Activated CD8-positive, alpha-beta memory T cell treated with anti-CD3 and anti-CD28 coated beads, Interleukin-2, amount 10 ng/mL, durations not matched to agents 7 days and 5 days (primary cell): ENCODE measurements around the gene APEH. TPM values are rescaled to one million over a fixed set of nuclear protein-coding genes. Genes with fewer than 3 reads are reported as not detected.

Experiments used
- ATAC-seq: fragments of 150-1000 bp; cut with Tn5 transposase; one replicate; pipeline ENCODE4 v1.10.0; 2021; ENCODE audit warnings: moderate library complexity
- CTCF ChIA-PET: fragments of 350-600 bp; sonication (Branson Sonifier 250); formaldehyde crosslinking; loops from one replicate; lab custom pipeline; 2021; ENCODE audit warnings: antibody characterized with exemption; lab: Charles Lee
- DNase-seq: peaks from one replicate; pipeline ENCODE4 v3.0.0-alpha.2; 2020
- H3K27ac Mint-ChIP-seq: one replicate; pipeline ENCODE4 v1.8.0; 2021; ENCODE audit warnings: mild to moderate bottlenecking, mixed read lengths
- H3K27me3 Mint-ChIP-seq: one replicate; pipeline ENCODE4 v1.8.0; 2021; ENCODE audit warnings: mixed read lengths
- H3K36me3 Mint-ChIP-seq: one replicate; pipeline ENCODE4 v1.8.0; 2021; ENCODE audit warnings: mild to moderate bottlenecking, mixed read lengths
- H3K4me1 Mint-ChIP-seq: one replicate; pipeline ENCODE4 v1.8.0; 2021; ENCODE audit warnings: mixed read lengths
- H3K4me3 Mint-ChIP-seq: one replicate; pipeline ENCODE4 v1.8.0; 2021; ENCODE audit warnings: mild to moderate bottlenecking, moderate library complexity, mixed read lengths
- H3K9me3 Mint-ChIP-seq: one replicate; pipeline ENCODE4 v1.8.0; 2022; ENCODE audit warnings: low read depth, mixed read lengths
- total RNA-seq, 2 experiments: library from RNA; stranded (reverse); gene quantifications; one replicate each; pipeline ENCODE4 v1.2.3, GENCODE V29; 2021

APEH gene
- total RNA-seq, 2 experiments from 2014 or later: 150 to 172 TPM

DNA sequence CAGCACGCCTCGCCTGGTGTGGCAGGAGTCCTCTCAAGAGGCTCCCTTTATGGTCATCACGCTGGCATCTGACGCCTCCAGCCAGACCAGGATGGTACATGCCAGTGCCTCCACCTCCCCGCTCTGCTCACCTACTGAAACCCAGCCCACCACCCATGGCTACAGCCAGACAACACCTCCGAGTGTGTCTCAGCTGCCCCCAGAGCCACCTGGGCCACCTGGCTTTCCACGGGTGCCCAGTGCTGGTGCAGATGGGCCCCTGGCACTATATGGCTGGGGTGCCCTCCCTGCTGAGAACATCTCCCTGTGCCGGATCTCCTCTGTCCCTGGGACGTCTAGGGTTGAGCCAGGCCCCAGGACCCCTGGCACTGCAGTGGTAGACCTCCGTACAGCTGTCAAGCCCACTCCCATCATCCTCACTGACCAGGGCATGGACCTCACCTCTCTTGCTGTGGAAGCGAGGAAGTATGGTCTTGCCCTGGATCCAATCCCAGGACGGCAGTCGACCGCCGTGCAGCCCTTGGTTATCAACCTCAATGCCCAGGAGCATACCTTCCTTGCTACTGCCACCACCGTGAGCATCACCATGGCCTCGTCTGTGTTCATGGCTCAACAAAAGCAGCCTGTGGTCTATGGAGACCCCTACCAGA lies 19.9 kb upstream of the APEH start:
- no peaks in the 10 kb centered on the region for H3K9me3 Mint-ChIP-seq
- ATAC-seq (no peak), DNase-seq (no peak)
- no peak overlapping the region for H3K4me3 Mint-ChIP-seq
- no peaks in the 10 kb centered on the region for H3K36me3 Mint-ChIP-seq
- H3K27me3 Mint-ChIP-seq: no peaks in the 10 kb centered on the region
- no peak overlapping the region for H3K27ac Mint-ChIP-seq
- CTCF ChIA-PET: interaction anchor here (1.5 to 6.0 kb wide), 2 partner anchors 17 to 115 kb away, joined by 3 to 33 read pairs; no protein-coding TSS in a partner anchor
- no peaks in the 10 kb centered on the region for H3K4me1 Mint-ChIP-seq

DNA sequence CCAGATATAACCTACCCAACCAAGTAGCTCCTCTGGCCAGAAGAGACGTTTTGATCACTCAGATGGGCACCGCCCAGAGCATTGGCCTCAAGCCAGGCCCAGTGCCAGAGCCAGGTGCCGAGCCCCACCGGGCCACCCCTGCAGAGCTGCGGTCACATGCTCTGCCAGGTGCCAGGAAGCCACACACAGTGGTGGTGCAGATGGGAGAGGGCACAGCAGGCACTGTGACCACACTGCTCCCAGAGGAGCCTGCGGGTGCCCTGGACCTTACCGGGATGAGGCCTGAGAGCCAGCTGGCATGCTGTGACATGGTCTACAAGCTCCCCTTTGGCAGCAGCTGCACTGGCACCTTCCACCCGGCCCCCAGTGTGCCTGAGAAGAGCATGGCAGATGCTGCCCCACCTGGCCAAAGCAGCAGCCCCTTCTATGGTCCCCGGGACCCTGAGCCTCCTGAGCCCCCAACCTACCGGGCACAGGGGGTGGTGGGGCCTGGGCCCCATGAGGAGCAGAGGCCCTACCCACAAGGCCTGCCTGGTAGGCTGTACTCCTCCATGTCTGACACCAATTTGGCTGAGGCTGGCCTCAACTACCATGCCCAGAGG lies 19.1 kb upstream of the APEH start:
- Mint-ChIP-seq H3K36me3 (no peaks in the 10 kb centered on the region), H3K27me3 (no peaks in the 10 kb centered on the region), H3K4me1 (no peaks in the 10 kb centered on the region), H3K4me3 (no peak overlapping the region), H3K27ac (no peak overlapping the region), H3K9me3 (no peaks in the 10 kb centered on the region)
- ATAC-seq: no peak
- no peak for DNase-seq
- CTCF ChIA-PET: interaction anchor here (0.7 to 6.0 kb wide), 2 partner anchors 15 to 115 kb away, joined by 3 to 33 read pairs; no protein-coding TSS in a partner anchor

DNA sequence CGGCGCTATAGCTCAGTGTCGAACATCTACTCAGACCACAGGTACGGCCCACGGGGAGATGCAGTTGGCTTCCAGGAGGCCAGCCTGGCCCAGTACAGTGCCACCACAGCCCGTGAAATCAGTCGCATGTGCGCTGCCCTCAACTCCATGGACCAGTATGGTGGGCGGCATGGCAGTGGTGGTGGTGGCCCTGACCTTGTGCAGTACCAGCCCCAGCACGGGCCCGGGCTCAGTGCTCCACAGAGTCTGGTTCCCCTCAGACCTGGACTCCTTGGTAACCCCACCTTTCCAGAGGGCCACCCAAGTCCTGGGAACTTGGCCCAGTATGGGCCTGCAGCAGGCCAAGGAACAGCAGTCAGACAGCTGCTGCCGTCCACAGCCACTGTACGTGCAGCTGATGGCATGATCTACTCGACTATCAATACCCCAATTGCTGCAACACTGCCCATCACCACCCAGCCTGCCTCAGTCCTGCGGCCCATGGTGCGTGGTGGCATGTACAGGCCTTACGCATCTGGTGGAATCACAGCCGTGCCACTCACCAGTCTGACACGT lies 18.3 kb upstream of the APEH start:
- DNase-seq: no peak
- Mint-ChIP-seq H3K4me3 (no peak overlapping the region), H3K36me3 (no peaks in the 10 kb centered on the region), H3K4me1 (no peaks in the 10 kb centered on the region), H3K27me3 (no peaks in the 10 kb centered on the region), H3K9me3 (no peaks in the 10 kb centered on the region), H3K27ac (no peak overlapping the region)
- CTCF ChIA-PET: interaction anchor here (0.7 to 6.0 kb wide), 3 partner anchors 15 to 127 kb away, joined by 3 to 33 read pairs (median 3); no protein-coding TSS in a partner anchor
- ATAC-seq: no peak

DNA sequence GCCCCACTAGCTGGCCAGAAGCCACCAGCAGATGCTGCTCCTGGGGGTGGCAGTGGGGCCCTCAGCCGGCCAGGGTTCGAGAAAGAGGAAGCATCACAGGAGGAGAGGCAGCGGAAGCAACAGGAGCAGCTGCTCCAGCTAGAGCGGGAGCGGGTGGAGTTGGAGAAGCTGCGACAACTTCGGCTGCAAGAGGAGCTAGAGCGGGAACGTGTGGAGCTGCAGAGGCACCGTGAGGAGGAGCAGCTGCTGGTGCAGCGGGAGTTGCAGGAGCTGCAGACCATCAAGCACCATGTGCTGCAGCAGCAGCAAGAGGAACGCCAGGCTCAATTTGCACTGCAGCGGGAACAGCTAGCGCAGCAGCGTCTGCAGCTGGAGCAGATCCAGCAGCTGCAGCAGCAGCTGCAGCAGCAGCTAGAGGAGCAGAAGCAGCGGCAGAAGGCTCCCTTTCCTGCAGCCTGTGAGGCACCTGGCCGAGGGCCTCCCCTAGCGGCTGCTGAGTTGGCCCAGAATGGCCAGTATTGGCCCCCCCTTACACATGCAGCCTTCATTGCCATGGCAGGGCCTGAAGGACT lies 17.5 kb upstream of the APEH start:
- Mint-ChIP-seq H3K4me1 (no peaks in the 10 kb centered on the region), H3K27me3 (no peaks in the 10 kb centered on the region), H3K27ac (no peak overlapping the region), H3K36me3 (no peaks in the 10 kb centered on the region), H3K4me3 (no peak overlapping the region), H3K9me3 (no peaks in the 10 kb centered on the region)
- no peak for DNase-seq
- CTCF ChIA-PET: interaction anchor here (0.9 to 6.0 kb wide), 4 partner anchors 15 to 127 kb away, joined by 3 to 33 read pairs (median 4); partner anchors contain the start of gene BSN
- ATAC-seq: peak; percentile 23

DNA sequence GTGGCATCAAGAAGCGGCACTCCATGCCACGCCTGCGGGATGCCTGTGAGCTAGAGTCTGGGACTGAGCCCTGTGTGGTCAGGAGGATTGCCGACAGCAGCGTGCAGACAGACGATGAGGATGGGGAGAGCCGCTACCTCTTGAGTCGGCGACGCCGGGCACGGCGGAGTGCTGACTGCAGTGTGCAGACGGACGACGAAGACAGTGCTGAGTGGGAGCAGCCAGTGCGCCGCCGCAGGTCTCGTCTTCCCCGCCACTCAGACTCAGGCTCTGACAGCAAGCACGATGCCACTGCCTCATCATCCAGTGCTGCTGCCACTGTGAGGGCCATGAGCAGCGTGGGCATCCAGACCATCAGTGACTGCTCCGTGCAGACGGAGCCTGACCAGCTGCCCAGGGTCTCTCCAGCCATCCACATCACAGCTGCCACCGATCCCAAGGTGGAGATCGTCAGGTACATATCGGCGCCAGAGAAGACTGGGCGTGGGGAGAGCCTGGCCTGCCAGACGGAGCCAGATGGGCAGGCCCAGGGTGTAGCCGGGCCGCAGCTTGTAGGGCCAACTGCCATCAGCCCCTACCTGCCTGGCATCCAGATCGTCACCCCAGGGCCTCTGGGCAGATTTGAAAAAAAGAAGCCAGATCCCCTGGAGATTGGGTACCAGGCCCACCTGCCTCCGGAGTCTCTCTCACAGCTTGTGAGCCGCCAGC lies 16.8 kb upstream of the APEH start:
- DNase-seq (no peak), ATAC-seq (no peak)
- Mint-ChIP-seq H3K27me3 (no peaks in the 10 kb centered on the region), H3K4me3 (no peak overlapping the region), H3K27ac (no peak overlapping the region), H3K4me1 (no peaks in the 10 kb centered on the region), H3K9me3 (no peaks in the 10 kb centered on the region), H3K36me3 (no peaks in the 10 kb centered on the region)
- CTCF ChIA-PET: interaction anchor here (0.9 to 6.0 kb wide), 4 partner anchors 14 to 128 kb away, joined by 3 to 33 read pairs (median 4); partner anchors contain the start of gene BSN

DNA sequence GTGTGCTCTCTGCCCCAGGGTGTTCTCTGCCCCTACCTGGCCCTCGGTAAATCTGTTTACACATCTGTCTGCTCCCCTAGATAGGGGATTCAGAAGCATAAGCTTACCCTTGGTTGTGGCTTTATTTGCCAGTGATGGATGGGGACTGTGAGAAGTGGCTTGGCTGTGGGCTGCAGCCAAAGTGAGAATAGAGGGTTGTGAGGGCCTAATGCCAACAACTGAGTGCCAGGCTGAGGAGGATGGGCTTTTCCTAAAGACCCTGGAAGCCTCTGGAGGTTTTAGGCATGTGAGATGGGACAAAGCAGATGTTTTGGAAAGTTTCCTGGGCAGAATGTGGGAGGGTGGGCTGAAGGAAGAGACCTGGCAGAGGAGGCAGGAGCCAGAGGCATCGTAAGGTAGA lies 15.4 kb upstream of the APEH start:
- H3K4me1 Mint-ChIP-seq: no peaks in the 10 kb centered on the region
- DNase-seq: no peak
- H3K9me3 Mint-ChIP-seq: no peaks in the 10 kb centered on the region
- CTCF ChIA-PET: interaction anchor here (6.0 kb wide), 1 partner anchor 119 kb away, joined by 33 read pairs; no protein-coding TSS in a partner anchor
- H3K4me3 Mint-ChIP-seq: no peak overlapping the region
- no peak overlapping the region for H3K27ac Mint-ChIP-seq
- ATAC-seq: no peak
- no peaks in the 10 kb centered on the region for H3K27me3 Mint-ChIP-seq
- H3K36me3 Mint-ChIP-seq: no peaks in the 10 kb centered on the region

DNA sequence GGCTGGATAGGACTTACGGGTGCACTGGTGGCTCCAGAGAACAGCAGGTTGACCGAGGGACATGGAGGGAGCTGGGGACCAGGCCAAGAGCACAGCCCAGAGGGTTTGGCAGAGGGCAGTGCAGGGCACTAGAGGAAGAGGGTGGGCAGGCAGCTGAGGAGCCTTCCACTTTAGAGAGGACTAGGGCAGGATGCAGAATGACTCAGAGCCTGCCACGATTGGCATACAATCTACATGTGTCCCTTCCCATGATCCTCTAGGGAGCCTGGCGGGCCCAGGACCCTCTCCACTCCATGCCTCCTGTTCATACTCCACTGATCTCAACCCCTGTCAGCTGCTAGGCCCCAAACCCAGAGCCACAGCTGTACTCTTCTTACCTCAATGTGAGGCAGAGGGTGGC lies 14.4 kb upstream of the APEH start:
- Mint-ChIP-seq H3K36me3 (no peaks in the 10 kb centered on the region), H3K27ac (no peak overlapping the region), H3K9me3 (no peaks in the 10 kb centered on the region), H3K4me3 (no peak overlapping the region), H3K27me3 (no peaks in the 10 kb centered on the region), H3K4me1 (no peaks in the 10 kb centered on the region)
- ATAC-seq: no peak
- CTCF ChIA-PET: interaction anchor here (0.8 to 2.6 kb wide), 3 partner anchors 11 to 120 kb away, joined by 3 to 7 read pairs (median 5); partner anchors contain the start of gene AMIGO3
- DNase-seq: no peak

DNA sequence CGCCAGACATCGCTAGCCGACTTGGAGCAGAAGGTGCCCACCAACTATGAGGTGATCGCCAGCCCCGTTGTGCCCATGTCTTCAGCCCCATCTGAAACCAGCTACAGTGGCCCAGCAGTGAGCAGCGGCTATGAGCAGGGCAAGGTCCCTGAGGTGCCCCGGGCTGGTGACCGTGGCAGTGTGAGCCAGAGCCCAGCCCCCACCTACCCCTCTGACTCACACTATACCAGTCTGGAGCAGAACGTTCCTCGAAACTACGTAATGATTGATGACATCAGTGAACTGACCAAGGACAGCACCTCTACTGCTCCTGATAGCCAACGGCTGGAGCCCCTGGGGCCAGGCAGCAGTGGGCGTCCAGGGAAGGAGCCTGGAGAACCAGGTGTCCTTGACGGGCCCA lies 12.9 kb upstream of the APEH start:
- Mint-ChIP-seq H3K9me3 (no peaks in the 10 kb centered on the region), H3K36me3 (no peaks in the 10 kb centered on the region), H3K4me1 (peaks cover 5% of the 10 kb centered on the region), H3K27ac (no peak overlapping the region), H3K4me3 (no peak overlapping the region), H3K27me3 (no peaks in the 10 kb centered on the region)
- CTCF ChIA-PET: interaction anchor here (2.6 kb wide), 1 partner anchor 122 kb away, joined by 7 read pairs; no protein-coding TSS in a partner anchor
- no peak for DNase-seq
- ATAC-seq: no peak

DNA sequence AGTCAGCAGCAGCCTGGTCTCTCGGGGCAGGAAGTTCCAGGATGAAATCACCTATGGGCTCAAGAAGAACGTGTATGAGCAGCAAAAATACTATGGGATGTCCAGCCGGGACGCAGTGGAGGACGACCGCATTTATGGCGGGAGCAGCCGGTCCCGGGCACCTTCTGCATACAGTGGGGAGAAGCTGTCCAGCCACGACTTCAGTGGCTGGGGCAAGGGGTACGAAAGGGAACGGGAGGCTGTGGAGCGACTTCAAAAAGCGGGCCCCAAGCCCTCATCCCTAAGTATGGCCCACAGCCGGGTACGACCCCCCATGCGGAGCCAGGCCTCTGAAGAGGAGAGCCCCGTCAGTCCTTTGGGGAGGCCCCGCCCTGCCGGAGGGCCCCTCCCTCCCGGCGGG lies 12.1 kb upstream of the APEH start:
- Mint-ChIP-seq H3K4me3 (no peak overlapping the region), H3K27me3 (no peaks in the 10 kb centered on the region), H3K36me3 (no peaks in the 10 kb centered on the region), H3K9me3 (no peaks in the 10 kb centered on the region), H3K27ac (no peak overlapping the region), H3K4me1 (peaks cover 5% of the 10 kb centered on the region)
- DNase-seq (no peak), ATAC-seq (no peak)
- CTCF ChIA-PET: interaction anchor here (3.1 kb wide), 1 partner anchor 122 kb away, joined by 13 read pairs; no protein-coding TSS in a partner anchor

DNA sequence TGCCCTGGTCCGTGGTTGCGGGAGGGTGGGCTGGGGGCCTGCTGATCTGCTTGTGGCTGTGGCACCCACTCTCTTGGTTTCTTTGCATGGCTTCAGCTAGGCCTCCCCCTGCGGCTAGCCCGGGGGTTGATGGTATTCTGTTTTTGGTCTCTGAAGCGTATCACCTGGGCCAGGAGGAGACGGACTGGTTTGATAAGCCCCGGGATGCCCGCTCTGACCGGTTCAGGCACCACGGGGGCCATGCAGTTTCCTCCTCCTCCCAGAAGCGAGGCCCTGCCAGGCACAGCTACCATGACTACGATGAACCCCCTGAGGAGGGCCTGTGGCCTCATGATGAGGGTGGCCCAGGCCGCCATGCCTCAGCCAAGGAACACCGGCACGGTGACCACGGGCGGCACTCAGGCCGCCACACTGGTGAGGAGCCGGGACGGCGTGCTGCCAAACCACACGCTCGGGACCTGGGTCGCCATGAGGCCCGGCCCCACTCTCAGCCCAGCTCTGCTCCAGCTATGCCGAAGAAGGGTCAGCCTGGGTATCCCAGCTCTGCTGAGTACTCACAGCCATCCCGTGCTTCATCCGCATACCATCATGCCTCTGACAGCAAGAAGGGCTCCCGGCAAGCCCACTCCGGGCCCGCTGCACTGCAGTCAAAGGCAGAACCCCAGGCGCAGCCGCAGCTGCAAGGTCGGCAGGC lies 11.3 kb upstream of the APEH start:
- Mint-ChIP-seq H3K4me1 (peaks cover 5% of the 10 kb centered on the region), H3K9me3 (no peaks in the 10 kb centered on the region), H3K36me3 (no peaks in the 10 kb centered on the region), H3K4me3 (no peak overlapping the region), H3K27me3 (no peaks in the 10 kb centered on the region), H3K27ac (no peak overlapping the region)
- DNase-seq (no peak), ATAC-seq (no peak)
- CTCF ChIA-PET: interaction anchor here (1.4 to 3.1 kb wide), 2 partner anchors 8 to 123 kb away, joined by 3 to 13 read pairs; no protein-coding TSS in a partner anchor

DNA sequence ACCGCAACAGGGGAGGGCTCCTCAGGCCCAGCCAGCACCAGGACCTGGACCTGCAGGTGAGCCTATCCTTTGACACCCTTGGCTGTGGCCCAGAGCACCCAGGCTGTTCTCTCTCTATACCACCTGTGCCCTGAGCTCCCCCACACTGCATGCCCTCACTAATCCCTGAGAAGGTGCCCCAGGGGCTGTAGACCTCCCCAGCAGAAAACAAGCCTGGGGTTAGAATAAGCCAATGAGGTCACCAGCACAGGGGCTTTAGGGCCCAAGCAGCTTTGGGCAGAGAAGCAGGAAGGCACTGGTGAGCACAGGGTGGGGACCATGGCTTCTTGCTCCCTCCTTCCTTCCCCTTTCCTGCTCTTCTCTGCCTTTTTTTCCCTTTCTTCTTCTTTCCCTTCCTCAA lies 10.3 kb upstream of the APEH start:
- ATAC-seq: no peak
- DNase-seq: no peak
- peaks cover 5% of the 10 kb centered on the region for H3K4me1 Mint-ChIP-seq
- CTCF ChIA-PET: interaction anchor here (1.4 to 3.1 kb wide), 2 partner anchors 7 to 124 kb away, joined by 3 to 13 read pairs; no protein-coding TSS in a partner anchor
- no peak overlapping the region for H3K4me3 Mint-ChIP-seq
- H3K9me3 Mint-ChIP-seq: no peaks in the 10 kb centered on the region
- no peaks in the 10 kb centered on the region for H3K27me3 Mint-ChIP-seq
- H3K36me3 Mint-ChIP-seq: no peaks in the 10 kb centered on the region
- H3K27ac Mint-ChIP-seq: no peak overlapping the region

DNA sequence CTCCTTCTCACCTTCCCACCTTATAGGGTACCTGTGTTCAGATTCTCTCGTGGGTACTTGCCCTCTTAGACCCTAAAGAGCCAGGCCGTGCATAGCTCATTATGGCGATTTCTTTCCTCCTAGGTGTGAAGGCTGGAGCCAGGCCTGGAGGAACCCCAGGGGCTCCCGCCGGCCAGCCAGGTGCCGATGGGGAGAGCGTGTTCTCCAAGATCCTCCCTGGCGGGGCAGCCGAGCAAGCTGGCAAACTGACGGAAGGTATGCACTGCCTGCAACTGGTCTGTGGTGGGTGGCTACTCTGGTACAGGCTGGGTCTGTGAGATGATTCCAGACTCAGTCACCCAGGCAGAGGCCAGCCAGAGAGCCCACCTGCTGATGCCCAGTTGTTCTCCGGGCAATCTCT lies 9.9 kb upstream of the APEH start:
- no peak overlapping the region for H3K27ac Mint-ChIP-seq
- peaks cover 5% of the 10 kb centered on the region for H3K4me1 Mint-ChIP-seq
- no peaks in the 10 kb centered on the region for H3K36me3 Mint-ChIP-seq
- CTCF ChIA-PET: interaction anchor here (0.5 to 3.1 kb wide), 2 partner anchors 125 to 186 kb away, joined by 5 to 13 read pairs; no protein-coding TSS in a partner anchor
- no peaks in the 10 kb centered on the region for H3K9me3 Mint-ChIP-seq
- no peak for DNase-seq
- no peak overlapping the region for H3K4me3 Mint-ChIP-seq
- H3K27me3 Mint-ChIP-seq: no peaks in the 10 kb centered on the region
- no peak for ATAC-seq
